Choroid plexus epithelial cell (primary cell): ENCODE data around the gene ZSCAN31.
A peak's percentile ranks its signal among the peaks of the same experiment; 100 is the strongest.
"Not testable (repeated sequence)": the region's sequence is repeated elsewhere in the genome, so short reads cannot be mapped to it uniquely, and the experiment has no call there.

Source experiments
- DNase-seq: peaks from one replicate; pipeline ENCODE4 v3.0.0-alpha.2; 2010; ENCODE audit warnings: low read depth
- H3K4me3 ChIP-seq: 2 replicates; pipeline ENCODE4 v1.5.1; 2011; ENCODE audit warnings: low read depth, mild to moderate bottlenecking, control low read depth, low read length, moderate library complexity
- CTCF ChIP-seq: conservative IDR thresholded peaks from 2 replicates; pipeline ENCODE4 v1.5.1; 2011; ENCODE audit warnings: low read depth, mild to moderate bottlenecking, control low read depth, inconsistent platforms, low read length, moderate library complexity

Gene ZSCAN31

GRCh38 chr6:28360961-28361360, 25.0 kb upstream of the ZSCAN31 start:
- DNase-seq: no peak
- H3K4me3 ChIP-seq: no peak overlapping the region
- TF ChIP-seq CTCF: no peak

GRCh38 chr6:28359562-28359961, 23.6 kb upstream of the ZSCAN31 start:
- not testable (repeated sequence) for H3K4me3 ChIP-seq, DNase-seq

GRCh38 chr6:28357036-28357435, 21.1 kb upstream of the ZSCAN31 start:
- no peak overlapping the region for H3K4me3 ChIP-seq
- DNase-seq: peak; percentile 64
- no peak for TF ChIP-seq CTCF

GRCh38 chr6:28356666-28357020, 20.7 kb upstream of the ZSCAN31 start:
- DNase-seq: no peak
- no peak for TF ChIP-seq CTCF
- H3K4me3 ChIP-seq: no peak overlapping the region

- peak overlapping the region; percentile 78 for H3K4me3 ChIP-seq
- peak; percentile 95 for DNase-seq
- peak; percentile 80 for TF ChIP-seq CTCF
Observed at GRCh38 chr6:28355743-28356665, 20.1 kb upstream of the ZSCAN31 start.

- H3K4me3 ChIP-seq: no peak overlapping the region
- no peak for TF ChIP-seq CTCF
- DNase-seq: no peak
Observed at GRCh38 chr6:28354688-28355554, 19.0 kb upstream of the ZSCAN31 start.

- no peak for TF ChIP-seq CTCF
- peak; percentile 23 for DNase-seq
- no peak overlapping the region for H3K4me3 ChIP-seq
Observed at GRCh38 chr6:28353981-28354676, 18.2 kb upstream of the ZSCAN31 start.
